CD8-positive, alpha-beta memory T cell (primary cell): ENCODE results near the gene DSC2. TPM values are rescaled to one million over a fixed set of nuclear protein-coding genes. Genes with fewer than 3 reads are reported as not detected.

ENCODE experiments used
- polyA plus RNA-seq: library from polyadenylated mRNA; unstranded; fragments of 300-500 nt; fragmentation: Illumina TruSeq; gene quantifications from one replicate; pipeline ENCODE4 v1.2.3, GENCODE V29; 2021
- total RNA-seq, 2 experiments: library from RNA; stranded (reverse); gene quantifications; one replicate each; pipeline ENCODE4 v1.2.3, GENCODE V29; 2021

DSC2 gene
- total and polyA plus RNA-seq, 3 experiments from 2014 or later = not detected

Other genes starting within 250 kb of the DSC2 start
- not detected for gene DSC3, start 59.7 kb downstream of the DSC2 start, total RNA-seq
- not detected for gene DSC3, start 59.7 kb downstream of the DSC2 start, polyA plus RNA-seq
- under 1 TPM; 0.11 to 0.18 TPM for gene DSC1, start 60.4 kb upstream of the DSC2 start, total RNA-seq
- 2.1 TPM for gene DSC1, start 60.4 kb upstream of the DSC2 start, polyA plus RNA-seq
- not detected for gene DSG1, start 215.7 kb upstream of the DSC2 start, total RNA-seq
- gene DSG1, start 215.7 kb upstream of the DSC2 start, polyA plus RNA-seq = not detected